Hepatocyte (in vitro differentiated cells): ENCODE measurements around the gene SMIM1. TPM values are rescaled to one million over a fixed set of nuclear protein-coding genes. Genes with fewer than 3 reads are reported as not detected.

Source experiments
- DNase-seq: peaks from one replicate; pipeline ENCODE4 v3.0.0-alpha.2; 2016; ENCODE audit warnings: low spot score
- H2AFZ ChIP-seq: fragments of 200-600 bp; sonication (generic); 2 replicates; pipeline ENCODE4 v1.6.0; 2016; ENCODE audit warnings: antibody characterized with exemption, mild to moderate bottlenecking
- H3K27ac ChIP-seq: fragments of 200-600 bp; sonication (generic); 2 replicates; pipeline ENCODE4 v1.5.1; 2016; ENCODE audit warnings: mild to moderate bottlenecking
- H3K27me3 ChIP-seq: fragments of 200-600 bp; sonication (generic); 2 replicates; pipeline ENCODE4 v1.6.1; 2016
- H3K36me3 ChIP-seq: fragments of 200-600 bp; sonication (generic); replicated peaks from 2 replicates; pipeline ENCODE4 v1.5.1; 2016; ENCODE audit warnings: low read depth; ENCODE audit not compliant: insufficient read depth
- H3K4me1 ChIP-seq: fragments of 200-600 bp; sonication (generic); 2 replicates; pipeline ENCODE4 v1.5.1; 2016; ENCODE audit warnings: mild to moderate bottlenecking, moderate library complexity; ENCODE audit not compliant: insufficient read depth
- H3K4me2 ChIP-seq: fragments of 200-600 bp; sonication (generic); 2 replicates; pipeline ENCODE4 v1.6.0; 2016
- H3K4me3 ChIP-seq: fragments of 200-600 bp; sonication (generic); 2 replicates; pipeline ENCODE4 v1.5.1; 2016; ENCODE audit warnings: mild to moderate bottlenecking
- H3K79me2 ChIP-seq: fragments of 200-600 bp; sonication (generic); 2 replicates; pipeline ENCODE4 v1.6.0; 2017; ENCODE audit warnings: mild to moderate bottlenecking
- H3K9me2 ChIP-seq: fragments of 200-600 bp; sonication (generic); replicated peaks from 2 replicates; pipeline ENCODE4 v1.6.0; 2017; ENCODE audit warnings: mild to moderate bottlenecking; ENCODE audit not compliant: insufficient read depth
- H3K9me3 ChIP-seq: fragments of 200-600 bp; sonication (generic); 2 replicates; pipeline ENCODE4 v1.5.1; 2016; ENCODE audit warnings: low read depth, mild to moderate bottlenecking
- H4K20me1 ChIP-seq: fragments of 200-600 bp; sonication (generic); 2 replicates; pipeline ENCODE4 v1.6.0; 2016; ENCODE audit warnings: mild to moderate bottlenecking; ENCODE audit not compliant: insufficient read depth, poor library complexity, severe bottlenecking
- EZH2 ChIP-seq: fragments of 200-600 bp; sonication (generic); IDR thresholded peaks from 2 replicates; pipeline ENCODE4 v1.6.1; 2016; ENCODE audit warnings: antibody characterized with exemption, mild to moderate bottlenecking, borderline replicate concordance
- EZH2phosphoT487 ChIP-seq: fragments of 200-600 bp; sonication (generic); IDR thresholded peaks from one replicate; pipeline ENCODE4 v1.6.1; 2018; ENCODE audit warnings: antibody characterized with exemption, mild to moderate bottlenecking, low read depth, moderate library complexity; ENCODE audit not compliant: unreplicated experiment, severe bottlenecking
- WGBS: methylation state at CpG from one replicate; pipeline ENCODE4 v1.1.6; 2016; ENCODE audit warnings: low lambda C conversion rate; ENCODE audit errors: missing lambda C conversion rate; 5-methylcytosine and 5-hydroxymethylcytosine counted together
- polyA plus RNA-seq: library from polyadenylated mRNA; unstranded; fragments of >200 nt; fragmentation: Nextera tagmentation; extraction: Ambion mirVana; gene quantifications from 2 replicates; pipeline ENCODE4 v1.2.1, GENCODE V29; 2016
- total RNA-seq: library from RNA; depleted of rRNA; stranded (reverse); fragments of >200 nt; gene quantifications from 2 replicates; pipeline ENCODE4 v1.2.3, GENCODE V29; 2014
- TF ChIP-seq, protein P1 (sequence below): fragments of 200-600 bp; sonication (generic); IDR thresholded peaks from 2 replicates; pipeline ENCODE4 v1.5.1; 2016; ENCODE audit warnings: antibody characterized with exemption, mild to moderate bottlenecking; ENCODE audit not compliant: poor library complexity

Gene SMIM1
- total and polyA plus RNA-seq, 2 experiments from 2014 or later: 21.0 to 118 TPM

DNA sequence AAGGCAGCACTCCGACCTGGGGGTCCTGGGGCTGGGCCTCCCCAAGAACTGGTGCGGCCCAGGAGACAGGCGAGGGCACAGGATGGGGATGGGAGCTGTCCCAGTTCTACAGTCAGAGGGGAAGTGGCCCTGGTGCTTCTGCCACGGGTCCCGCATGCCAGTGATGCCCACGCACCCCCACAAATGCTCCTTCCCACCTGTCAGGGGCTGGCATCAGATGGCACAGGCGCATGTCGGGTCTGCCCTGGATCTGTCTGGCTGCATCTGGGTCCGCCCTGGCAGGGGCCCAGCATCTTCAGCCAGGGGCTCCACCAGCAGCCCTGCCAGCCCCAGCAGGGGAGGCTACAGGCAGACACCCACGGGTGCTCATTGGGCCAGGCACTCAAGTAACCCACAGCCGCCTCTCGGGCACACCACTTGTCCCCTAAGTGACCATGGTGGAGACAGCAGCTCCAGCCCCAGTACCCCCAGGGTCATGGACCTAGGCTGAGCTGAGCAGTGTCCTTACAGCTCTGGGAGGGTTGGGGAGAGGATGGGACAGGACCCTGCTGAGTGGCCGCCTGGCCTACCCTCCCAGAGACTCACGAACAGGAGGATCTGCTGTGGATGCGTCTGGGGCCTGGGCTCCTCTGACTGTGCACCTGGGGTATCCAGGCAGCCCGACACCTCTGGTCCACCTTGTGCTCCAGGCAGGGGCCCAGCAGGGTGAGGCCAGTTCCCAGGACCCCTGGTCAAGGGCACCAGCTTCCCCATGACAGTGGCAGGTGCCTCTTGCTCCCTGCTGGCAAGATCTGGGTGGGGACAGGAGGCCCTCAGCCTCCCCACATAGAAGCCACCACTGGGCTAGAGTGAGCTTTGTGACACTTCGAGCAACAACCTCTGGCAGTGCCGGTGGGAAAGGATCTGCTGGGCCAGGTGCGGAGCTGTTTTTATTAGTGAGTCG lies 5.4 kb downstream of the SMIM1 start:
- Histone ChIP-seq H3K4me1 (peaks cover 33% of the 10 kb centered on the region), H3K79me2 (no peaks in the 10 kb centered on the region), H3K9me3 (no peaks in the 10 kb centered on the region), H3K9me2 (no peaks in the 10 kb centered on the region), H4K20me1 (no peaks in the 10 kb centered on the region), H3K36me3 (no peaks in the 10 kb centered on the region), H2AFZ (no peak overlapping the region), H3K27me3 (no peaks in the 10 kb centered on the region), H3K4me3 (no peak overlapping the region), H3K4me2 (no peak overlapping the region), H3K27ac (no peak overlapping the region)
- DNase-seq: peak; percentile 2
- TF ChIP-seq, protein P1, sequence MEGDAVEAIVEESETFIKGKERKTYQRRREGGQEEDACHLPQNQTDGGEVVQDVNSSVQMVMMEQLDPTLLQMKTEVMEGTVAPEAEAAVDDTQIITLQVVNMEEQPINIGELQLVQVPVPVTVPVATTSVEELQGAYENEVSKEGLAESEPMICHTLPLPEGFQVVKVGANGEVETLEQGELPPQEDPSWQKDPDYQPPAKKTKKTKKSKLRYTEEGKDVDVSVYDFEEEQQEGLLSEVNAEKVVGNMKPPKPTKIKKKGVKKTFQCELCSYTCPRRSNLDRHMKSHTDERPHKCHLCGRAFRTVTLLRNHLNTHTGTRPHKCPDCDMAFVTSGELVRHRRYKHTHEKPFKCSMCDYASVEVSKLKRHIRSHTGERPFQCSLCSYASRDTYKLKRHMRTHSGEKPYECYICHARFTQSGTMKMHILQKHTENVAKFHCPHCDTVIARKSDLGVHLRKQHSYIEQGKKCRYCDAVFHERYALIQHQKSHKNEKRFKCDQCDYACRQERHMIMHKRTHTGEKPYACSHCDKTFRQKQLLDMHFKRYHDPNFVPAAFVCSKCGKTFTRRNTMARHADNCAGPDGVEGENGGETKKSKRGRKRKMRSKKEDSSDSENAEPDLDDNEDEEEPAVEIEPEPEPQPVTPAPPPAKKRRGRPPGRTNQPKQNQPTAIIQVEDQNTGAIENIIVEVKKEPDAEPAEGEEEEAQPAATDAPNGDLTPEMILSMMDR: no peak
- no peak for TF ChIP-seq EZH2phosphoT487
- TF ChIP-seq EZH2: no peak
- 86% methylated on average over 20 of the region's 20 CpGs for WGBS

DNA sequence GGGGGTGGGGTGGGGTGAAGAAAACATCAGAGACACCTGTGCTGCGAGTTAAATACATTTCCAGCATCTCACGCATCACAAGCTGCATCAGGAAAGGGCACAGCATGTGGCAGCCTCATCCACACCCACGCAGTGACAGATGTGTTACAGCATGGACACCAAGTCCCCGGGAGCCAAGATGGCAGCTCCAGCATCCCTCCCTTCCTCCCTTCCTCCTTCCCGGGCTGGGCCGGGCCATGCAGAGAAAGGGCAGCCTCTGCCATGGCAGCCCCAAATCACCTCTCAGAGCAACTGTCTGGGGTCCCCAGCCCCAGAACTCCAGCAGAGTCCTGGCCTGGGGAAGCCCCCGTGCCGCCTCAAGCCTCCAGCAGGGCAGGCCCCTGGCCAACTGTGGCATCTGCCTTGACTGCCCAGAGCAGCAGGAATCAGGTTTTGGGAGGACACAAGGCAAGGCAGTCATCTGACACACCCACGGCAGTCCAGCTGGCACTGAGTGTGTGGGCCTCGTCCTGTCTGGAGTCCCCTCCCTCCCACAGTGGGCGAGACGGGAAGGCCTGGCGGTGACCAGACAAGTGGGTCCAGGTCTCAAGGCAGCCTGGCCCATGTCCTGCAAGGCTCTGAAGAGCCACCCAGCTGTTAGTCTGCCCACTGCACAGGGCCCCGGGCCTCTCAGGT lies 6.2 kb downstream of the SMIM1 start:
- no peaks in the 10 kb centered on the region for H3K27me3 ChIP-seq
- H2AFZ ChIP-seq: no peak overlapping the region
- no peaks in the 10 kb centered on the region for H3K9me3 ChIP-seq
- no peak overlapping the region for H3K27ac ChIP-seq
- DNase-seq: no peak
- no peaks in the 10 kb centered on the region for H3K9me2 ChIP-seq
- TF ChIP-seq EZH2: no peak
- TF ChIP-seq, protein P1: no peak
- TF ChIP-seq EZH2phosphoT487: no peak
- H3K4me3 ChIP-seq: no peak overlapping the region
- no peaks in the 10 kb centered on the region for H3K36me3 ChIP-seq
- H4K20me1 ChIP-seq: no peaks in the 10 kb centered on the region
- H3K4me2 ChIP-seq: no peak overlapping the region
- H3K4me1 ChIP-seq: peaks cover 29% of the 10 kb centered on the region
- 90% methylated on average over 14 of the region's 14 CpGs for WGBS
- no peaks in the 10 kb centered on the region for H3K79me2 ChIP-seq

DNA sequence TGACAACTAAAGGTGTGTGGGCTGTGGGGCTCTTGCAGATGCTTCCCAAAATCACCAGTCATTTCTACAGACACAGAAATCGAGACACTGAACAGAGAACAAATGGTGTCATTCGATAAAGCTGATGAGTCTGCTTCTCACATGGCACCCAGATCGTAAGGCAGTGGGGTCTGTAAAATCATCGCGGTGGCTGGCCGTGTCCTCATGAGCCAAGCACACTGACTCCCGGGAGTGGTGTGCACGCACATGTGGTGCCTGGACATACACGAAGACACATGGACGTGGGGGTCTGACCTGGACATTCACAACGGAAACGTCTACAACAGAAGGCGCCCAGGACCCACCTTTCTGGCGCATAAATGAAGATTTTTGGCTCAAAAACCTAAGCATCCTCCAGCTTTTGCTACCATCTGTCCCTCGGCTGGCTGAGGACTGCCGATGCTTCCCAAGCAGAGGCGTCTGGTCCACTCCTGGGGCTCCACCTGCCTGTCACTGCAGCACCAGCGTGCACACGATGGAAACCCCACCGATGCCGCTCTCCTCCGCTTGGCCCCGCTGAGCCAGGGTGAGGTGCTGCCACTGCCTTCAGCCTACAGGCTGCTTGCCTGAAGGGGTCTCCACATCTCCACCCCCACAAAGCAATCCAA lies 6.8 kb downstream of the SMIM1 start:
- no peaks in the 10 kb centered on the region for H3K9me2 ChIP-seq
- H2AFZ ChIP-seq: no peak overlapping the region
- H3K27me3 ChIP-seq: no peaks in the 10 kb centered on the region
- 95% methylated on average over 23 of the region's 23 CpGs for WGBS
- H3K79me2 ChIP-seq: no peaks in the 10 kb centered on the region
- TF ChIP-seq, protein P1: no peak
- TF ChIP-seq EZH2 (no peak), EZH2phosphoT487 (no peak)
- no peaks in the 10 kb centered on the region for H3K36me3 ChIP-seq
- H3K4me3 ChIP-seq: no peak overlapping the region
- H3K4me1 ChIP-seq: peaks cover 22% of the 10 kb centered on the region
- no peak overlapping the region for H3K4me2 ChIP-seq
- no peaks in the 10 kb centered on the region for H4K20me1 ChIP-seq
- no peak overlapping the region for H3K27ac ChIP-seq
- no peak for DNase-seq
- no peaks in the 10 kb centered on the region for H3K9me3 ChIP-seq
